ENCODE measurements around the gene RNASEH2A. TPM values are rescaled to one million over a fixed set of nuclear protein-coding genes. Genes with fewer than 3 reads are reported as not detected.

The RNASEH2A gene
- total and polyA plus RNA-seq, 2 of the 4 experiments (the other 2 are of a cell fraction), result 34.9 to 44.6 TPM

- TF ChIP-seq USF2 (IDR thresholded peaks at IDR 0.05; ENCODE audit: low read depth, low read length), result no peak
Observed at GRCh38 chr19:12801466-12802266, 4.7 kb upstream of the RNASEH2A start, which contains the start of the genes PRDX2 and THSD8 (continued).
